GM18508 (cell line): ENCODE measurements around the gene IRF8.
"Not testable (repeated sequence)": the region's sequence is repeated elsewhere in the genome, so short reads cannot be mapped to it uniquely, and the experiment has no call there.

Experiments
- ATAC-seq: cut with Tn5 transposase; IDR thresholded peaks from one replicate; pipeline ENCODE4 v1.9.1; 2021; ENCODE audit warnings: moderate number of reproducible peaks; ENCODE audit not compliant: insufficient read depth, unreplicated experiment

Gene IRF8

GRCh38 chr16:85898521-85899442, at the start of gene IRF8:
IRF8 (plus strand) TSS chr16:85899162; CDS start chr16:85903016, 3,854 bp downstream.
- ATAC-seq, result no peak

GRCh38 chr16:85849388-85849787, 49.6 kb upstream of the IRF8 start:
- ATAC-seq, result no peak

GRCh38 chr16:85850344-85850880, 48.5 kb upstream of the IRF8 start:
- no peak for ATAC-seq

GRCh38 chr16:85851034-85851785, 47.8 kb upstream of the IRF8 start:
- no peak for ATAC-seq

- ATAC-seq, result no peak
Observed at GRCh38 chr16:85853547-85854545, 45.1 kb upstream of the IRF8 start.

- no peak for ATAC-seq
Observed at GRCh38 chr16:85854935-85855334, 44.0 kb upstream of the IRF8 start.

GRCh38 chr16:85856079-85856478, 42.9 kb upstream of the IRF8 start:
- no peak for ATAC-seq

- no peak for ATAC-seq
Observed at GRCh38 chr16:85856585-85856984, 42.4 kb upstream of the IRF8 start.

- ATAC-seq, result no peak
Observed at GRCh38 chr16:85857406-85857805, 41.6 kb upstream of the IRF8 start.

GRCh38 chr16:85858571-85858970, 40.4 kb upstream of the IRF8 start:
- ATAC-seq, result not testable (repeated sequence)

GRCh38 chr16:85858984-85859817, 39.8 kb upstream of the IRF8 start:
- no peak for ATAC-seq

GRCh38 chr16:85859818-85860125, 39.2 kb upstream of the IRF8 start:
- ATAC-seq, result no peak

- ATAC-seq, result no peak
Observed at GRCh38 chr16:85860413-85861094, 38.4 kb upstream of the IRF8 start.

- no peak for ATAC-seq
Observed at GRCh38 chr16:85861095-85861825, 37.7 kb upstream of the IRF8 start.

- no peak for ATAC-seq
Observed at GRCh38 chr16:85862476-85863383, 36.2 kb upstream of the IRF8 start.

- no peak for ATAC-seq
Observed at GRCh38 chr16:85863384-85863774, 35.6 kb upstream of the IRF8 start.

GRCh38 chr16:85864965-85865364, 34.0 kb upstream of the IRF8 start:
- no peak for ATAC-seq
